Osteocyte (in vitro differentiated cells): ENCODE data around the gene NKAIN2. TPM values are rescaled to one million over a fixed set of nuclear protein-coding genes. Genes with fewer than 3 reads are reported as not detected.

Experiments used
- DNase-seq: peaks from one replicate; pipeline ENCODE4 v3.0.0; 2021; ENCODE audit warnings: mixed read lengths; ENCODE audit not compliant: unreplicated experiment; ENCODE audit errors: extremely low spot score
- H3K27ac Mint-ChIP-seq: one replicate; pipeline ENCODE4 v1.8.0; 2021; ENCODE audit warnings: mild to moderate bottlenecking, mixed read lengths; ENCODE audit not compliant: unreplicated experiment
- H3K27me3 Mint-ChIP-seq: one replicate; pipeline ENCODE4 v1.8.0; 2021; ENCODE audit warnings: mixed read lengths; ENCODE audit not compliant: unreplicated experiment
- H3K36me3 Mint-ChIP-seq: one replicate; pipeline ENCODE4 v1.8.0; 2021; ENCODE audit warnings: mixed read lengths; ENCODE audit not compliant: unreplicated experiment
- H3K4me1 Mint-ChIP-seq: one replicate; pipeline ENCODE4 v1.8.0; 2021; ENCODE audit warnings: mixed read lengths; ENCODE audit not compliant: unreplicated experiment
- H3K4me3 Mint-ChIP-seq: one replicate; pipeline ENCODE4 v1.8.0; 2021; ENCODE audit warnings: mild to moderate bottlenecking, moderate library complexity, mixed read lengths; ENCODE audit not compliant: unreplicated experiment
- H3K9me3 Mint-ChIP-seq: one replicate; pipeline ENCODE4 v1.8.0; 2021; ENCODE audit warnings: mixed read lengths; ENCODE audit not compliant: unreplicated experiment
- total RNA-seq: library from RNA; stranded (reverse); gene quantifications from 2 replicates; pipeline ENCODE4 v1.2.1, GENCODE V29; 2021
- TF ChIP-seq, protein P1 (sequence below): fragments of 200-600 bp; sonication (generic); IDR thresholded peaks from 2 replicates; pipeline ENCODE4 v1.5.0; 2021; ENCODE audit warnings: antibody characterized with exemption, mild to moderate bottlenecking, moderate library complexity

NKAIN2 gene
- total RNA-seq, 1 donor from 2014 or later: 17.8 TPM

DNA sequence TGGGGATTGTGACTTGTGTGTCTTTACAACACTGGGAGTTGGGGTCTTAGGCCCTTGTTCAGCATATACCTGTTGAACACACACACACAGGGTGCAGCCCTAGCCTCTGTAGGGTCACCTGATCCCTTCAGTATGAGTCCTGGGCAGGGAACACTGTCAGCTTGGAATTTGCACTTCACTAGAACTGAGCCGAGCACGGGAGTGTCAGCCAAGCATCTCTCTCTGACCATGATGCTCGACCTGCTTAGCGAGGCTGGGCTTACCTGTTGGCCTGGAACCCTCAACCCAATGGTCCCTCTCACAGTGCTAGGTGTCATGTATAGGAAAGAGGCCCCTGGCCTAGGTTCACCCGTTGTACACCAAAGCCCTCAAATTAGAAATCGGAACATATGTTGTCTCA, 96.1 kb downstream of the NKAIN2 start:
- Mint-ChIP-seq H3K27ac (peak overlapping the region; percentile 42), H3K9me3 (peaks cover 4% of the 10 kb centered on the region), H3K36me3 (no peaks in the 10 kb centered on the region), H3K4me3 (no peak overlapping the region), H3K4me1 (peaks cover 26% of the 10 kb centered on the region), H3K27me3 (no peaks in the 10 kb centered on the region)
- TF ChIP-seq, protein P1, sequence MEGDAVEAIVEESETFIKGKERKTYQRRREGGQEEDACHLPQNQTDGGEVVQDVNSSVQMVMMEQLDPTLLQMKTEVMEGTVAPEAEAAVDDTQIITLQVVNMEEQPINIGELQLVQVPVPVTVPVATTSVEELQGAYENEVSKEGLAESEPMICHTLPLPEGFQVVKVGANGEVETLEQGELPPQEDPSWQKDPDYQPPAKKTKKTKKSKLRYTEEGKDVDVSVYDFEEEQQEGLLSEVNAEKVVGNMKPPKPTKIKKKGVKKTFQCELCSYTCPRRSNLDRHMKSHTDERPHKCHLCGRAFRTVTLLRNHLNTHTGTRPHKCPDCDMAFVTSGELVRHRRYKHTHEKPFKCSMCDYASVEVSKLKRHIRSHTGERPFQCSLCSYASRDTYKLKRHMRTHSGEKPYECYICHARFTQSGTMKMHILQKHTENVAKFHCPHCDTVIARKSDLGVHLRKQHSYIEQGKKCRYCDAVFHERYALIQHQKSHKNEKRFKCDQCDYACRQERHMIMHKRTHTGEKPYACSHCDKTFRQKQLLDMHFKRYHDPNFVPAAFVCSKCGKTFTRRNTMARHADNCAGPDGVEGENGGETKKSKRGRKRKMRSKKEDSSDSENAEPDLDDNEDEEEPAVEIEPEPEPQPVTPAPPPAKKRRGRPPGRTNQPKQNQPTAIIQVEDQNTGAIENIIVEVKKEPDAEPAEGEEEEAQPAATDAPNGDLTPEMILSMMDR: no peak
- DNase-seq: no peak

DNA sequence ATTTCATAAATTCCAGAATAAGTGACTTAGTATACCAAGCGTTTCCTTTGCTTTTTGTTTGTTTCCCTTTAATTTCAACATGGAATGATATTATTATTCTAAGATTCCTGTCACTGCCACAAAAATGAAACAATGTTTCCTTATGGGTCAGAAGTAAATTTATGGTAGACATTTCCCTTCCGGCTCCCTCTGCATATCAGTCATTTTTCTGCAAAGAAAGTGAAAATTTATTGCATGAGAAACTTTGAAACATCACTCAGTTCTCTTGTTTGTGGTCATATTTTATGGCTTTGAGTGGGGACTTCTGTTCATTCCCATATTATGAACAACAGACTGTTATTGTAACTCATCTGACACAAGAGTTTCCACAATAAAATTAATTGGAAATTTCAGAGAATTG, 97.8 kb downstream of the NKAIN2 start:
- H3K4me1 Mint-ChIP-seq: peaks cover 29% of the 10 kb centered on the region
- H3K27ac Mint-ChIP-seq: peak overlapping the region; percentile 82
- DNase-seq: no peak
- H3K27me3 Mint-ChIP-seq: no peaks in the 10 kb centered on the region
- H3K36me3 Mint-ChIP-seq: peaks cover 1% of the 10 kb centered on the region
- peak overlapping the region; percentile 36 for H3K4me3 Mint-ChIP-seq
- TF ChIP-seq, protein P1: no peak
- H3K9me3 Mint-ChIP-seq: peaks cover 4% of the 10 kb centered on the region

DNA sequence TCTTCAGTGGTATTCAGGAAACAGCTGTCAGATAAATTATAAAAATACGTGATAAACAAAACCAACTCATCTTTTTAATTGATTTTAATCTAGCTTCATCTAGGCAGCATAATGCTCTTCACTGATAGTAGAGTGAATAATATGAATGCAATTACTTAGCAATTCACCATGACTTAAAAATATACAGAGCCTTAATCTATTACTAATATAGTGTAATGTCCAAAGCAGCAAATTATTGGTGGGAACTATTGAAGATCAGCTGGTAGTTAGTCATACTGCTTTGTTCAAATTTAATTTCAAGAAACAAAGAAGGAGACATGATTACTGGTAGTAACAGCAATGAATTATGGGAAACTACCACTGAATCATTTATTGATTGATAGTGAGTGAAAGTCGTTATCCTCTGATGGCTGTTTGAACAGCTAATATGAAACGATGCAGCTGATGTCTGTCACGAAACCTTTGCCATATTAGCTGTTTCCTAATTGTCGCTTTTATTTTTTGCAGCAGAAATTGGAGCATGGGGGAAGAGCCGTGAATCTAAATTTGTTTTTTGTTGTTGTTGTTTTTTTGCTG, 99.2 kb downstream of the NKAIN2 start:
- H3K27me3 Mint-ChIP-seq: no peaks in the 10 kb centered on the region
- H3K36me3 Mint-ChIP-seq: peaks cover 1% of the 10 kb centered on the region
- TF ChIP-seq, protein P1: no peak
- DNase-seq: no peak
- peaks cover 4% of the 10 kb centered on the region for H3K9me3 Mint-ChIP-seq
- H3K27ac Mint-ChIP-seq: no peak overlapping the region
- H3K4me3 Mint-ChIP-seq: no peak overlapping the region
- peaks cover 31% of the 10 kb centered on the region for H3K4me1 Mint-ChIP-seq

DNA sequence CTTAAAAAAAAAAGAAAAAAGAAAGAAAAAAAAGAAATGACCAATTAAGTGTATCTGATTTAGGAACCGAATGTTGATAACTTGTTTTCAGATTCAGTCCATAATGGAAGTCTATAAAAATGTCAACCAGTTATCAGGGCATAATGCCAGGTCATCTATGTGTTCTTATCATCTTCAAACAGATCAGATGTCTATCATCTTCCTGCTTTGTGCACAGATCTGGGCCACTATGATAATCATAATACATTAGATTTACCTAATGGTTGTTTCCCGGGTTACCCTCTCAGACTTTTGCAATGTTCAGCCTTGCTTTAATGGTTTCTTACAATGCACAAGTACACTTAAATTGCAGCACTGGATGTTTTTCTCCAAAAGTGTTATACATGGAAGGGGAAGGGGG, 100.6 kb downstream of the NKAIN2 start:
- TF ChIP-seq, protein P1: no peak
- peaks cover 4% of the 10 kb centered on the region for H3K9me3 Mint-ChIP-seq
- H3K27me3 Mint-ChIP-seq: no peaks in the 10 kb centered on the region
- no peak for DNase-seq
- H3K4me3 Mint-ChIP-seq: no peak overlapping the region
- H3K36me3 Mint-ChIP-seq: peaks cover 1% of the 10 kb centered on the region
- peaks cover 40% of the 10 kb centered on the region for H3K4me1 Mint-ChIP-seq
- no peak overlapping the region for H3K27ac Mint-ChIP-seq

DNA sequence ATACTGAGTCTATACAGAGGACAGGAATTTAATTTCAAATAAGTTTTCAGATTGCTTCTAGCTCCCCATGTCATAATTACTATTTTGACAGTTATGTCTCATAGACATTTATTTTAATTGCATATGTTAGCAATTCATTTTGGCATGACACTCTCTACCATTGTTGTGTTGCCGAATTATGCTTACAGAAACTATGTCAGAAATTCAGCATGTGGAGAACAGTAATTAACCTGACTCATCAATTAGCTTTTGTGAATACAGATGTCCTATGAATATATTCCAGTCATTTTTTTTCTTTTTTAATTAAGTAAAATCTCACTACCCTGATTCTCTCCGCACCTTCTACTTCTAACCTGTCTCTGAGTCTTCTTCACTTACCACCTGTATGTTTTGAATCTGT, 105.1 kb downstream of the NKAIN2 start:
- no peak for DNase-seq
- H3K9me3 Mint-ChIP-seq: peaks cover 4% of the 10 kb centered on the region
- TF ChIP-seq, protein P1: no peak
- no peak overlapping the region for H3K27ac Mint-ChIP-seq
- H3K4me3 Mint-ChIP-seq: no peak overlapping the region
- H3K27me3 Mint-ChIP-seq: no peaks in the 10 kb centered on the region
- H3K36me3 Mint-ChIP-seq: peaks cover 1% of the 10 kb centered on the region
- peaks cover 25% of the 10 kb centered on the region for H3K4me1 Mint-ChIP-seq
